8988T (cell line): ENCODE measurements around the gene FRK.
"Not testable (repeated sequence)": the region's sequence is repeated elsewhere in the genome, so short reads cannot be mapped to it uniquely, and the experiment has no call there.

Experiments
- DNase-seq: peaks from one replicate; pipeline ENCODE4 v3.0.0; 2011

The FRK gene

DNA sequence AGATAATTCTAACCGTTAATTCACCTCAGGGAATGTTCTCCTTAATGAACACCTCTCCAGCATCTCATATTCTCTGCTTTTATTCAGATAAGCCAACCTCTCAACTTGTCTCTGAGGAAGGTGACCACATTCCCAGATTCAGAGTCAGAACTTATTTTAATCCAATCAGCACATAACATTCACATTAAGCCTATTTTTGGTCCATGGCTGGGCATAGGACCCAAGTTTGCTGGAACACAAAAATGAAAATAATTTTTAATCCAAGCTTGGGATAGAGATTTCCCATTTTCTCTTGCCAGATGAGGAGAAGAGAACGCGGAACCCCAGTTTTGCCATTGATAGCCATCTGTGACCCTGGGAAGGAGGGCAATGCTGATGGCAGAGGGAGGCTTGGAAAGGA, 126.5 kb downstream of the FRK start:
- no peak for DNase-seq

DNA sequence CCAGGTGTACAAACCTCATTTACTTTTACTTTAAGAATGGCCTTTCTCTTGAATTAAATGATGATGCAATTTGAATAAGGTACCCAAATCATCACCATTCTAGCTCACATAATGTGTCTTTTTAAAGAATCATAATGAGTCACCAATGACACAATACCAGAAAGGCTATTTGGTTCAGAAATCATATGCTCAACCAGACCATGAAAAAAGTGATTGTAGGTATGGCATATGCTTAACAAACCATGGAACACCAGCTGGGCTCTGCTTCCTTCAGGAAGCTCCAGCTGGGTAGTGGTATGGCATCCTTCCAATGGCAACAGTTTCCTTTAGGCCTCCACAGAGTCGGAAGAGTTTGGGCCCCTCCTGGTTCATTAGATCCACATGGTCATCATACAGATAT, 128.2 kb downstream of the FRK start:
- DNase-seq, result no peak

DNA sequence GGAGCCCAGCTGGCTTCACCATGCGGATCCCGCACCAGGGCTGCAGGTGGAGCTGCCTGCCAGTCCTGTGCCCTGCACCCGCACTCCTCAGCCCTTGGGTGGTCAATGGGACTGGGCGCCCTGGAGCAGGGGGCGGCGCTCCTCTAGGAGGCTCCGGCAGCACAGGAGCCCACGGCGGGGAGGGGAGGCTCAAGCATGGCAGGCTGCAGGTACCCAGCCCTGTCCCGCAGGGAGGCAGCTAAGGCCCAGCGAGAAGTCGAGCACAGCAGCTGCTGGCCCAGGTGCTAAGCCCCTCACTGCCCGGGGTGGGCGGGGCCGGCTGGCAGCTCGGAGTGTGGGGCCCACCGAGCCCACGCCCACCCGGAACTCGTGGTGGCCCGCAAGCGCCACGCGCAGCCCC, 132.7 kb downstream of the FRK start:
- DNase-seq, result not testable (repeated sequence)

DNA sequence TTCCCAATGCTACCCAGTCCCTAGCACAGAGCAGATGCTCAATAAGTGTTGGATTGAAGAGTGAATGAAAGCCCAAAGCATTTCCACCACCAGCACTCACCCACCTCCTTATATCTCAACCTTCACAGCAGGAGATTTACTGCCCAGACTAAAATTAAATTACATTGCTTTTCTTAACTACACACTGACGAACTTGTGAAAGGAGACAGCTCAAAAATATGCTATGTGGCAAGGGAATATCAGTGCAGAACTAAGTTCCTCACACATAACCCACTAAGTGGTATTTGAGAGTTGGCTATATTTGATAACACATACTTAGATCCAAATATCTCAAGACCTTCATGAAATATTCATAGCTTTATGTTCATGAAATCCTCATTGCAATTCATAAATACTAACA, 137.7 kb downstream of the FRK start:
- DNase-seq, result no peak

DNA sequence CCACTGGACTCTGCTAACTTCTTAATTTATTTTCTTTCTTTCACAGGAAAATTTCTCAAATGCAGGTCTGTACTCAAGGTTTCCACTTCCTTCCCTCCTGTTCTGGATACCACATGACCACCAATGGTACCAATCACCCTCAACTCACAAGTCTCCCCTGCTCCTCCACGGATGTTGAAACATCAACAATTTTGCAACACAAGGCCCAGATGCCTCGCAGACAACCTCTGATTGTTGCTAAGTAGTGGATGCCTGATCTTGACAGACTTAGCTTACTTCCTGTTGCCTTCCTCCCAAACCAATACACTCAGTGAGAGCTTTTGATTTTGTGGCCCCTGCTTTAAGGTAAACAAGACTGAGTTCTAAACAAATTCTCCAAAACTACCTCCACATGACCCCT, 146.6 kb downstream of the FRK start:
- no peak for DNase-seq

DNA sequence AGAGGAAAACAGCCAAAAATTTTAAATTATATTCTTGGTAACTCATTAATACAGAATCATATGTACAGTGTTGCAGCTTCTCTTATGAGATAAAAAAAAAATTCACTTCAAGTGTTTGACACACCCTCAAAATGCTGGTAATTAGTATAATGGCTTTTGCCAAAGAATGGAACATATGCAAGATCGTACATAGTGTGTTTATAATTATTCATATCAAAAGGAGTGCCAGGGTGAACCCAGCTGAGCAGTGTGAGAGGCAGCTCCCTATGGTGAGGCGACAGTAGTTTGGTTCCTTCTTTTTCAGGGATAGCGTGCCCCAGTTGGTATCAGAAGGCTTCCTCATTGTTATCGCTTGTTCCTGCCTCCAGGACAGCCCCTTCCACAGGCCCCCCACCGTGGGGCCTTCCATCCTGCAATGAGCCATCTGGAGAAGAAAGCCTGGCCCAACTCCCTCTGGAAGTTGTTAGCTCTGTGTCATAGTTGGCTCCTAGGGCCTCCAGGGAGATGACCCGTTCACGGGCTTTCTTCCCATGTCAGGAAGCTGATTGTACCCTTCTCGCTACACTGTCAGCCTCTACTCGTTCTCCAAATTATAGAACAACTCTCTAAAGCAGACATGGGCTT, 150.7 kb downstream of the FRK start:
- DNase-seq, result no peak

- DNase-seq, result no peak
Measured at GRCh38 chr6:115908906-115909559, 151.7 kb downstream of the FRK start.

DNA sequence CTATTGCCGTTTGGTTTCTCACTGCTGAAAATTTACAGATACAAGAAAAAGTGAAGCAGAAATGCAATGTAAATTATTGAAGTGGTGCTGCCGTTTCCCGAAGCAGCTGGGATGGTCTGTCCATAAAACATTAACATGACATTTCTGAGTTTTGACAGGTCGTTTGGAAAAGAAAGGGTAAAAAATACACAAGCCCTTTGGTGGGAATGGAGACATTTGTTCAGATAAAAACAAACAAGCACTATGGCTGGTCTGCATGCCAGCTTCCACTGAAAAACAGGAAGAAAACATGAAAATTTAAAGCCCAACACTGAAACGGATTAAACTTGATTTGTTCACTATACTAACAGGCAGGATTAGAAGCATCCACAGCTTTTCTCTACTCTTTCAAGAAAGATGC, 155.2 kb downstream of the FRK start:
- DNase-seq, result no peak

- DNase-seq, result no peak
Measured at GRCh38 chr6:115902436-115902835, 158.3 kb downstream of the FRK start.

GRCh38 chr6:115901896-115902295, 158.8 kb downstream of the FRK start:
- DNase-seq, result no peak

- DNase-seq, result no peak
Measured at GRCh38 chr6:115899730-115900282, 160.9 kb downstream of the FRK start.

DNA sequence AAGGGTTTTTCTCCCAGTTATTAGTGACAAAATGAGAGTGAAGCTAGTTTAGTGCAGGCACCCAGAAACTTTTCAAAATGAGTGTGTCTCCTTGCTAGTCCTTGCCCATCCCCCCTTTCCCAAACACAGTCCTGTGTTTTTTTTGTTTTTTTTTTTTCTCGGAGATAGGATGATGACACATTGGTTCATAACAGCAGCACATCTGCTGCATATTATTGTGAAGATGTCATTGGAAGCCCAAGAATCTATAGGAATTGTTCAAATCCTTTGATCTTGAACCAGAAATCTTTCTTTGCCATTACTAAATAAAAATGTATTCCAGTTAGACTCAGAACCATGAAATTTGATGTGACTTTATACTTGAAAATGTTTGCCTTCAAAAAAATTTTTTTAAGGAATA, 162.4 kb downstream of the FRK start:
- no peak for DNase-seq

GRCh38 chr6:115896538-115897129, 164.1 kb downstream of the FRK start:
- no peak for DNase-seq

- DNase-seq, result no peak
Measured at GRCh38 chr6:115894426-115894992, 166.2 kb downstream of the FRK start.

DNA sequence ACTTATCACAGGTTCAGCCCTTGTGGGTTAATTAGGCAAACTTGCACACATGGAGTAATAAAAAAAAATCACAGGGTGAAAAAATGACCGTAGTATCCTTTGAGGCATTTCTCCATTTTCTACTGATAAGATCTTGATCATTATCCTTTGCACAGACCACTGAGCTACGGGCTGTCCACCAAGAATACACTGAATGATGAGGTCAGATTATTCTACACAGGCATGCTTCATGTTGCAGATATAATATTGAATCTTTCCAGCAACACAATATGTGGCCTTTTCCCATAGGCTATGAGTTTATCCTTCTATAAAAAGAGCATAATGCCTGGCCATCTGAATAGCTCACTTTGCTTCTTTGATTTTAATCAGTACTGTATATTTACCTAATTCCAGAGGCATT, 168.9 kb downstream of the FRK start:
- DNase-seq, result no peak

DNA sequence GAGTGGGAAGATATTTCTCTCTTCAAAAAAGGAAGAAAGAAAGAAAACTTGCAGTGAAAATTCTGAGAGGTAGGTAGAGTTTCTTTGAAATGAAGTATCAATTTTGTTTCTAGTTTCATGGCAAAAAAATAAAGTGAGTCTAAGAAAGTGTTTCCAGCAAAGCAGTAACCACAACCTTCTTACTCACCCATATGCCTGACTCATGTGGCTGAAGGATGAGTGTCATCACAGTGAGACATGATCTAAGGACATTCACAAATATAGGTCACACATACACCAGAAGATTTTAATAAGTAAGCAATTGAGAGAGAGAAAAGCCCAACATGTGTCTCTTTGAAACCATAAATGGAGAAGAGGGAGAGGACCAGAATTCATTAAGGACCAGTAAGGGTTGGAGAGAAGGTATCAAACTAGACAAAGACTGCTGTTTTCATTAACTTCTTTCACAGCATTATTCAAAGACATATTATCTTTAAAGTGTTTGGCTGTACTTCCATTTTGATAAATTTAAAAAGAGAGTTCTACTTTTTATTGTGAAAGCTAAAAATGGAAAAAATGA, 169.5 kb downstream of the FRK start:
- no peak for DNase-seq

- no peak for DNase-seq
Measured at GRCh38 chr6:115890238-115890637, 170.5 kb downstream of the FRK start.

DNA sequence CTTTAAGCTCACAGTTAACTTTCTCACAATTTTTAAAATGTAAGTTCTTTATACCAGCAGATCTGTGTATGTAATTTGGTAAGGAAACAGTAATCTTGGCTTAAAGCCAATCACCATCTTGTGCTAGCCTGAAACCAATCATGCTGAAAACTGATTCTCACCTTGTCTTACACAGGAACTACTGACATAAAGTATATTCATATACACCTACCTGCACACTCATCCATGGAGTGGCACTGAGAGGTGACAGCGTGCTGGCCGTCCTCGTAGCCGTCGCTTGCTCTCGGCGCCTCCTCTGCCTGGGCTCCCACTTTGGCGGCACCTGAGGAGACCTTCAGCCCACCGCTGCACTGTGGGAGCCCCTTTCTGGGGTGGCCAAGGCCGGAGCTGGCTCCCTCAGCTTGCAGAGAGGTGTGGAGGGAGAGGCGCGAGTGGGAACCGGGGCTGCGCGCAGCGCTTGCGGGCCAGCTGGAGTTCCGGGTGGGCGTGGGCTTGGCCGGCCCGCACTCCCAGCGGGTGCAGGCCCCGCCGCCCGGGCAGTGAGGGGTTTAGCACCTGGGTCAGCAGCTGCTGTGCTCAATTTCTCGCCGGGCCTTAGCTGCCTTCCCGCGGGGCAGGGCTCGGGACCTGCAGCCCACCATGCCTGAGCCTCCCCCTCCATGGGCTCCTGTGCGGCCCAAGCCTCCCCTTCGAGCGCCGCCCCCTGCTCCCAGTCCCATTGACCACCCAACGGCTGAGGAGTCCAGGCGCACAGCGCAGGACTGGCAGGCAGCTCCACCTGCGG, 171.8 kb downstream of the FRK start:
- DNase-seq, result not testable (repeated sequence)

DNA sequence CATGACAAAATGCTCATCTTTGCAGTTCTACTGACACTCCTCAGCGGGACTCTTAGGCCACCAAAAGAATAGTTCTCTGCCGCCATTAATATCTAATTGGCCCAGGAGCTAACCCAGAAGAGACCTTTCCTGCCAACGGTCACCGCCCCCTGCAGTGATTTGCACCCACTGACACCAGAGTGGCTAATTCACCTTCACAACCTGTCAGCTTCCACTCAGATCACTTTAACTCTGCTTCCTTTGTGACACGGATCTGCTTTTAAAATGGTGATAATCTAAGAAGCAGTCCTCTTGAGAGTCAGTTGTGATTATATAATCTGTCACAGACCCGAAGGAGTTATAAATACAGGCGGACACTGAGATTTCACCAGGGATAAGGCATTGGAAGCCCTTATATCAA, 172.8 kb downstream of the FRK start:
- no peak for DNase-seq

- no peak for DNase-seq
Measured at GRCh38 chr6:115885636-115886366, 174.9 kb downstream of the FRK start.

GRCh38 chr6:115882771-115883170, 177.9 kb downstream of the FRK start:
- no peak for DNase-seq

DNA sequence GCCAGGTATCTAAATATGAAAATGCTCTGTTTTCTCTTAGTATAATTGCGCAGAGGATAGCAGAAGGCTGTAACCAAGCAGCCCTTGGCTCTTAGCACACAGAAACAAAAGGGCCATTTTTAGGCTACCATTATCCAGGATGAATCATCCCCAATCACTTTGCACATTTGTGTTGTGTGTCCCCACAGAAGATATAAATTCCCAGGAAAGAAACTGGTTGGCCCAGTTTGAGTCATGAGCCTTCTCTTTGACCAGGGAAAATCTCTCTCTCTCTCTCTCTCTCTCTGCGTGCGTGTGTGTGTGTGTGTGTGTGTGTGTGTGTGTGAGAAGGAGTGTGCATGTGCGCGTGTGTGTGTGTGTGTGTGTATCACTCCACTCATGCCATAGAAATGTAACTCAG, 178.5 kb downstream of the FRK start:
- no peak for DNase-seq
